ENCODE data around the gene CACNB3. TPM values are rescaled to one million over a fixed set of nuclear protein-coding genes. Genes with fewer than 3 reads are reported as not detected.
"Not testable (repeated sequence)": the region's sequence is repeated elsewhere in the genome, so short reads cannot be mapped to it uniquely, and the experiment has no call there.

Gene CACNB3
- total and polyA plus RNA-seq, 2 experiments from 2014 or later = 23.2 to 28.6 TPM

- Histone ChIP-seq H2AFZ (no peak overlapping the region), H3K9me2 (replicated peaks; ENCODE audit: insufficient read depth) (no peaks in the 10 kb centered on the region), H3K36me3 (replicated peaks; ENCODE audit: insufficient read depth, low read depth) (no peaks in the 10 kb centered on the region), H3K4me1 (ENCODE audit: insufficient read depth) (no peaks in the 10 kb centered on the region), H3K4me2 (no peak overlapping the region), H3K27me3 (no peaks in the 10 kb centered on the region), H3K9me3 (ENCODE audit: low read depth) (no peaks in the 10 kb centered on the region), H3K27ac (no peak overlapping the region), H3K4me3 (no peak overlapping the region), H4K20me1 (ENCODE audit: insufficient read depth, poor library complexity, severe bottlenecking) (peaks cover 2% of the 10 kb centered on the region), H3K79me2 (peaks cover 8% of the 10 kb centered on the region)
- WGBS (ENCODE audit: low lambda C conversion rate, missing lambda C conversion rate) = 65% methylated on average over 2 of the region's 2 CpGs
- no peak for DNase-seq (ENCODE audit: low spot score)
- TF ChIP-seq CTCF (IDR thresholded peaks at IDR 0.05; ENCODE audit: poor library complexity) (no peak), EZH2 (IDR thresholded peaks at IDR 0.05; ENCODE audit: borderline replicate concordance) (no peak), EZH2phosphoT487 (IDR thresholded peaks at IDR 0.05; ENCODE audit: low read depth, severe bottlenecking, unreplicated experiment) (no peak)
These were observed 50.2 kb downstream of the CACNB3 start for GRCh38 chr12:48868451-48868850.

- TF ChIP-seq CTCF (IDR thresholded peaks at IDR 0.05; ENCODE audit: poor library complexity) (no peak), EZH2 (IDR thresholded peaks at IDR 0.05; ENCODE audit: borderline replicate concordance) (no peak), EZH2phosphoT487 (IDR thresholded peaks at IDR 0.05; ENCODE audit: low read depth, severe bottlenecking, unreplicated experiment) (no peak)
- Histone ChIP-seq H3K9me3 (ENCODE audit: low read depth) (no peaks in the 10 kb centered on the region), H3K36me3 (replicated peaks; ENCODE audit: insufficient read depth, low read depth) (no peaks in the 10 kb centered on the region), H3K79me2 (peaks cover 8% of the 10 kb centered on the region), H3K27ac (no peak overlapping the region), H3K4me3 (no peak overlapping the region), H2AFZ (no peak overlapping the region), H3K9me2 (replicated peaks; ENCODE audit: insufficient read depth) (no peaks in the 10 kb centered on the region), H3K4me2 (no peak overlapping the region), H4K20me1 (ENCODE audit: insufficient read depth, poor library complexity, severe bottlenecking) (peaks cover 2% of the 10 kb centered on the region), H3K27me3 (no peaks in the 10 kb centered on the region), H3K4me1 (ENCODE audit: insufficient read depth) (no peaks in the 10 kb centered on the region)
- WGBS (ENCODE audit: low lambda C conversion rate, missing lambda C conversion rate) = 91% methylated on average over 2 of the region's 2 CpGs
- no peak for DNase-seq (ENCODE audit: low spot score)
These were observed 50.9 kb downstream of the CACNB3 start for GRCh38 chr12:48869191-48869590.

- Histone ChIP-seq H3K79me2 (no peaks in the 10 kb centered on the region), H3K27ac (no peak overlapping the region), H3K4me2 (no peak overlapping the region), H3K4me1 (ENCODE audit: insufficient read depth) (no peaks in the 10 kb centered on the region), H3K4me3 (no peak overlapping the region), H3K9me3 (ENCODE audit: low read depth) (no peaks in the 10 kb centered on the region), H3K27me3 (no peaks in the 10 kb centered on the region), H3K9me2 (replicated peaks; ENCODE audit: insufficient read depth) (no peaks in the 10 kb centered on the region), H2AFZ (no peak overlapping the region), H4K20me1 (ENCODE audit: insufficient read depth, poor library complexity, severe bottlenecking) (no peaks in the 10 kb centered on the region), H3K36me3 (replicated peaks; ENCODE audit: insufficient read depth, low read depth) (no peaks in the 10 kb centered on the region)
- 91% methylated on average over 4 of the region's 4 CpGs for WGBS (ENCODE audit: low lambda C conversion rate, missing lambda C conversion rate)
- no peak for DNase-seq (ENCODE audit: low spot score)
- TF ChIP-seq CTCF (IDR thresholded peaks at IDR 0.05; ENCODE audit: poor library complexity) (no peak), EZH2 (IDR thresholded peaks at IDR 0.05; ENCODE audit: borderline replicate concordance) (no peak), EZH2phosphoT487 (IDR thresholded peaks at IDR 0.05; ENCODE audit: low read depth, severe bottlenecking, unreplicated experiment) (no peak)
These were observed 54.8 kb downstream of the CACNB3 start for GRCh38 chr12:48873096-48873495.

GRCh38 chr12:48873534-48873933 is 55.2 kb downstream of the CACNB3 start:
- not testable (repeated sequence) for H3K4me3 ChIP-seq; H3K9me3 ChIP-seq (ENCODE audit: low read depth); H4K20me1 ChIP-seq (ENCODE audit: insufficient read depth, poor library complexity, severe bottlenecking); H3K79me2 ChIP-seq; H3K36me3 ChIP-seq (replicated peaks; ENCODE audit: insufficient read depth, low read depth); H3K4me1 ChIP-seq (ENCODE audit: insufficient read depth); H3K9me2 ChIP-seq (replicated peaks; ENCODE audit: insufficient read depth); H3K27me3 ChIP-seq; DNase-seq (ENCODE audit: low spot score); H2AFZ ChIP-seq; H3K4me2 ChIP-seq; H3K27ac ChIP-seq
- 88% methylated on average over 8 of the region's 8 CpGs for WGBS (ENCODE audit: low lambda C conversion rate, missing lambda C conversion rate)
